ENCODE data around the gene C11orf68.

The C11orf68 gene

DNA sequence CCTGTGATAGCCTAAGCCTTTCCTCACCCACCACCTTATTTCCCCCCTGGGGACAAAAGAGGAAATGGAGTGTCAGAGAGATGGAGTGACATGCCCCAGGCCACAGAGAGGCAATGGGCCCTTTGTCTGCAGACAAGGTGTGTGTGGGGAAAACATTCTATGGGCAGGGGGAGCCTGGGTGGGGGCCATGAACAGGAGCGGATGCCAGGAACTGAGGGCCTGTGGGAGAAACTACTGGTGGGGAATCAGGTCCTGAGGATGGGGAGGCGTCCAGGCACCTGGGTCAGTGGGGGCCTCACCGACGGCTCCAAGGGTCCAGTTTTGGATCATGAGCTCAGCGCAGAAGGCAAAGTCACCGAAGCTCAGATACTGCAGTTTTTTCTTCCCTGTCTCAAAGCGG is 33.6 kb downstream of the C11orf68 start:
- no peaks in the 10 kb centered on the region for H4K20me1 ChIP-seq (ENCODE audit: insufficient read depth, low read length)
- no peaks in the 10 kb centered on the region for H3K9me2 ChIP-seq (ENCODE audit: low read depth, low read length)
- H3K4me1 ChIP-seq (ENCODE audit: insufficient read depth, low read length, severe bottlenecking) = peaks cover 37% of the 10 kb centered on the region
- no peak overlapping the region for H2AFZ ChIP-seq (ENCODE audit: low read length)
- no peak overlapping the region for H3K4me3 ChIP-seq (ENCODE audit: low read depth, low read length, poor library complexity, severe bottlenecking)
- no peaks in the 10 kb centered on the region for H3K9me3 ChIP-seq (ENCODE audit: low read length)
- peaks cover 43% of the 10 kb centered on the region for H3K36me3 ChIP-seq (ENCODE audit: insufficient read depth, low read length)
- no peak overlapping the region for H3K9ac ChIP-seq (ENCODE audit: low read length)
- TF ChIP-seq, protein P1, sequence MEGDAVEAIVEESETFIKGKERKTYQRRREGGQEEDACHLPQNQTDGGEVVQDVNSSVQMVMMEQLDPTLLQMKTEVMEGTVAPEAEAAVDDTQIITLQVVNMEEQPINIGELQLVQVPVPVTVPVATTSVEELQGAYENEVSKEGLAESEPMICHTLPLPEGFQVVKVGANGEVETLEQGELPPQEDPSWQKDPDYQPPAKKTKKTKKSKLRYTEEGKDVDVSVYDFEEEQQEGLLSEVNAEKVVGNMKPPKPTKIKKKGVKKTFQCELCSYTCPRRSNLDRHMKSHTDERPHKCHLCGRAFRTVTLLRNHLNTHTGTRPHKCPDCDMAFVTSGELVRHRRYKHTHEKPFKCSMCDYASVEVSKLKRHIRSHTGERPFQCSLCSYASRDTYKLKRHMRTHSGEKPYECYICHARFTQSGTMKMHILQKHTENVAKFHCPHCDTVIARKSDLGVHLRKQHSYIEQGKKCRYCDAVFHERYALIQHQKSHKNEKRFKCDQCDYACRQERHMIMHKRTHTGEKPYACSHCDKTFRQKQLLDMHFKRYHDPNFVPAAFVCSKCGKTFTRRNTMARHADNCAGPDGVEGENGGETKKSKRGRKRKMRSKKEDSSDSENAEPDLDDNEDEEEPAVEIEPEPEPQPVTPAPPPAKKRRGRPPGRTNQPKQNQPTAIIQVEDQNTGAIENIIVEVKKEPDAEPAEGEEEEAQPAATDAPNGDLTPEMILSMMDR (IDR thresholded peaks at IDR 0.05; ENCODE audit: low read length) = no peak
- no peak for TF ChIP-seq EZH2 (IDR thresholded peaks at IDR 0.05; ENCODE audit: borderline replicate concordance, low read length)
- H3K27ac ChIP-seq (ENCODE audit: low read depth, low read length, poor library complexity, severe bottlenecking) = no peak overlapping the region
- no peaks in the 10 kb centered on the region for H3K27me3 ChIP-seq (ENCODE audit: insufficient read depth, low read length)
- peaks cover 5% of the 10 kb centered on the region for H3F3A ChIP-seq (ENCODE audit: insufficient read depth, low read length)
- no peaks in the 10 kb centered on the region for H3K79me2 ChIP-seq (ENCODE audit: insufficient read depth, low read length)
- no peak overlapping the region for H3K4me2 ChIP-seq (ENCODE audit: low read length)

DNA sequence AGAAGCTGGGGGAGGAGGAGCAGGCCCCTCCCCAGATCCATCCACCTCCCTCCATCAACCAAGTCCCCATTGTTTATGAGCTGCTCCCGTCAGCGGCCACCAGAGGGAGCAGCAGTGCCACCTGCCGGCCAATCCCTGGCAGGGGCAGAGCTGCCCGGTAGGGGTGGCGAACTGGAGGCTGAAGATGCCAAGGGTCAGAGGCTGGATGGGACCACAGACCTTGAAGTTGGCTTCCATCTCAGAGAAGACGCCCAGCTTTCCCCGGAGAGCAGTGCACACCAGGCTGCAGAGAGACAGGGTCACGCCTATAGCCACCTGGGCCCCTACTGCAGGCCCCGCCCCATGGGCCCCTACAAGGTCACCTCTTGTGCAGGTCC is 34.2 kb downstream of the C11orf68 start:
- Histone ChIP-seq H2AFZ (ENCODE audit: low read length) (no peak overlapping the region), H3K9ac (ENCODE audit: low read length) (no peak overlapping the region), H4K20me1 (ENCODE audit: insufficient read depth, low read length) (no peaks in the 10 kb centered on the region), H3K9me3 (ENCODE audit: low read length) (no peaks in the 10 kb centered on the region), H3K79me2 (ENCODE audit: insufficient read depth, low read length) (no peaks in the 10 kb centered on the region), H3K4me3 (ENCODE audit: low read depth, low read length, poor library complexity, severe bottlenecking) (no peak overlapping the region), H3K4me2 (ENCODE audit: low read length) (no peak overlapping the region), H3K9me2 (ENCODE audit: low read depth, low read length) (no peaks in the 10 kb centered on the region), H3K27me3 (ENCODE audit: insufficient read depth, low read length) (no peaks in the 10 kb centered on the region), H3K36me3 (ENCODE audit: insufficient read depth, low read length) (peaks cover 43% of the 10 kb centered on the region), H3K27ac (ENCODE audit: low read depth, low read length, poor library complexity, severe bottlenecking) (no peak overlapping the region), H3K4me1 (ENCODE audit: insufficient read depth, low read length, severe bottlenecking) (peaks cover 32% of the 10 kb centered on the region), H3F3A (ENCODE audit: insufficient read depth, low read length) (peaks cover 3% of the 10 kb centered on the region)
- TF ChIP-seq, protein P1 (IDR thresholded peaks at IDR 0.05; ENCODE audit: low read length) = peak; percentile 100
- no peak for TF ChIP-seq EZH2 (IDR thresholded peaks at IDR 0.05; ENCODE audit: borderline replicate concordance, low read length)

DNA sequence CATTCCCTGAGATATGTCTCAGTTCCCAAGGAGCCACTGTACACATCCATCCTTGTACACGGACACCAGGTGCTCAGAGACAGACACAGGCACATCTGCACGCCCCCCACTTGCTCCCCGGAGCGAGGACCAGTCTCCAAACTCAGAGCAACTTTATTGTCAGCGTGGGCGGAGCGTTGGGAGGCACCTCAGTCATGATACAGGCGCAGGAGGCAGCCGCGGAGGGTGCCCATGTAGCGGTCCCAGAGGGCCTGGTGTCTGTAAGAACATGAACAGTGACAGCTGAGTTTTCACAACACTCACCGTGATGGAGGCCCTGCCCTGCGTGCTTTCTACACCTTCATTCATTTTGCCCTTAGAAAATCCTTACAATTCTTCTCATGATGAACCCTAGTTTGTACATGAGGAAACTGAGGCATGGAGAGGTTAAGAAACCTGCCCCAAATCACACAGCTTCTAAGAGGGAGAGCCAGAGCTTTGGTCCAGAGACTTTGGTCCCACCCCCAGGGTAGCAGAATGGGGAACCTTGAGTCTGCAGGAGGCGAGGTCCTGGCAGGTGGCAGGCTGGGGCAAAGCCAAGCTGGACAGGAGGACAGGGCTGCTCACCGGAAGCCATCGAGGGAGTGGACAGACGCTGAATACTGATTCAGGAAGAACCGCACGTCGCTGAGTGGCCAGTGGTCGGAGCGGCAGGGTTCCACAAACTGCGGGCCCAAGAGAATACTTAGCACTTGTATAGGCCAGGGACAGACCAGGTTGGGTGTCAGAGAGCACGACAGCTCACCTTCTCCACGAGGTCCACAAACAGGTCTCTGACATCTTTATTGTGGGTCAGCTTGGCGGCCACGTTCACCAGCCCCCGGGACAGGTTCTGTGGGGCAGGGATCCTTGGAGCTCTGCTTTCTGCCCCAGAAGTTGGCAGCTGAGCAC is 34.8 kb downstream of the C11orf68 start:
- Histone ChIP-seq H3K79me2 (ENCODE audit: insufficient read depth, low read length) (no peaks in the 10 kb centered on the region), H3K27ac (ENCODE audit: low read depth, low read length, poor library complexity, severe bottlenecking) (no peak overlapping the region), H4K20me1 (ENCODE audit: insufficient read depth, low read length) (no peaks in the 10 kb centered on the region), H3K4me3 (ENCODE audit: low read depth, low read length, poor library complexity, severe bottlenecking) (no peak overlapping the region), H3K36me3 (ENCODE audit: insufficient read depth, low read length) (peaks cover 43% of the 10 kb centered on the region), H3K9me3 (ENCODE audit: low read length) (no peaks in the 10 kb centered on the region), H2AFZ (ENCODE audit: low read length) (no peak overlapping the region), H3K4me1 (ENCODE audit: insufficient read depth, low read length, severe bottlenecking) (peaks cover 25% of the 10 kb centered on the region), H3K9ac (ENCODE audit: low read length) (no peak overlapping the region), H3K27me3 (ENCODE audit: insufficient read depth, low read length) (no peaks in the 10 kb centered on the region), H3K9me2 (ENCODE audit: low read depth, low read length) (no peaks in the 10 kb centered on the region), H3F3A (ENCODE audit: insufficient read depth, low read length) (no peaks in the 10 kb centered on the region), H3K4me2 (ENCODE audit: low read length) (no peak overlapping the region)
- no peak for TF ChIP-seq EZH2 (IDR thresholded peaks at IDR 0.05; ENCODE audit: borderline replicate concordance, low read length)
- TF ChIP-seq, protein P1 (IDR thresholded peaks at IDR 0.05; ENCODE audit: low read length) = no peak

All from OCI-LY1 (cell line).